Activated CD8-positive, alpha-beta memory T cell treated with anti-CD3 and anti-CD28 coated beads, Interleukin-2, amount 50 U/mL, for 1 hour (primary cell): ENCODE results near the gene C1QTNF7.

Experiments
- DNase-seq: peaks from one replicate; pipeline ENCODE4 v3.0.0-alpha.2; 2020; ENCODE audit errors: extremely low read depth

C1QTNF7 gene

DNA sequence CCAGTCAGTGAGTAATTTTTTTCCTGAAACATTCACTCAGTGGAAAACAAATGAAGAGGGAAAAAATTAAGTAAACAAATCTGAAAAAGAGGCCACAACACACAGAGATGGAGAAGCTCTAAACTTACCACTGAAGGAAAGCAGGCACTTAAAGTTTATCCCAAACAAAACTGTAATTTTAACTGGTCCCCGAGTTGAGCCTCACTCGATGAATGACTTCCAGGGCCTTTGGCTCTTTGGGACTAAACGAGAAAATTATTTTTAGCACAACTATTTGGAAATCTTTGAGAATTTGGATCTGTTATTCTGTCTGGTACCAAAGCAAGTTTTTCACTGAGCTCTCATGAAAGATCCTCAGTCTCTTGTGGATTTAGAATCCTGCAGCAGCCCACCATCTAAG is at the start of gene C1QTNF7:
TSS of gene C1QTNF7 (plus strand) at position 333 of the 400 bp plus-strand sequence. CDS start 7,711 bp downstream, outside the sequence.
- no peak for DNase-seq

GRCh38 chr4:15378062-15378461 is 49.8 kb upstream of the C1QTNF7 start:
- DNase-seq = no peak

DNA sequence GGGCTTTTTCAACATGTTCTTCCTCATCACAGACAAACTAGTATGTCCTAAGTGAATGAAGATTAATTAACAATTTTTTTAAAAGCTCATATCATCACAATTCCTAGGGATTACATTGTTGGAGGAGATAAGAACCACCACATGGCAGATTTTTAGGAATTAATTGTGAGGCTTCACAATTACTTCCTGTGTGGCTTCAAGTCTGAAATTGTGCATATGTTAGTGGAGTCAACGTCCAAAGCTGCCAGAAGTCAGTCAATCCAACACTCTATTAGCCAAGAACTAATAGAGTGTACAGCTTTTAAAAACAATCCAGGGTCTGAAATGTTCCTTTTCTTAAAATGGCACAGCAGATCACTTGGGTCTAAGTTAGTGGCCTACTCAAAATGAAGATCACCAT is 49.3 kb upstream of the C1QTNF7 start:
- no peak for DNase-seq

DNA sequence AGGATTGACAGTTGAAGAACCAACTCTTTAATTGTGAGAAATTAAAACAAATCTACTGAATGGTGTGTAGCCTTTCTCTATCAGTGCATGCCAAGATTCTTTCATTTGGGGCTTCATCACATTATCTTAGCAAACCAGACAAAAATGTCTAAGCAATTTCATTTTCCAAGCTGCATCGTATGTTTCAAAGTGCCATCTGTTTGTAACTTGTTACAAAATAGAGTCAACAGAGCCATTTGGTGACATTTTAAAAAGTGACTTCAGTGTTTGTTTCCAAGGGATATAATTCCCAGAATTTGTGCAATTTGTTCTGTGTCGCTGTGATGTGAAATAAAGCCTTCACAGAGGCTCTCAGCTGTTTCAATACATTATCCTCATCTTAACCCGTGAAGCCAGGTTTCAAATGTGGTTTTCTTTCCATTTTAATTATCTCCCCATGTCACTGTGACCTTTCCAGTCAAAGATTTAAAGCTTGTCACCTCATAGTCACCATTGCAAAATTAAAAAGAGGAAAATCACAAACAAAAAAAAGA is 46.0 kb upstream of the C1QTNF7 start:
- no peak for DNase-seq

GRCh38 chr4:15382669-15383273 is 45.1 kb upstream of the C1QTNF7 start:
- DNase-seq = no peak

DNA sequence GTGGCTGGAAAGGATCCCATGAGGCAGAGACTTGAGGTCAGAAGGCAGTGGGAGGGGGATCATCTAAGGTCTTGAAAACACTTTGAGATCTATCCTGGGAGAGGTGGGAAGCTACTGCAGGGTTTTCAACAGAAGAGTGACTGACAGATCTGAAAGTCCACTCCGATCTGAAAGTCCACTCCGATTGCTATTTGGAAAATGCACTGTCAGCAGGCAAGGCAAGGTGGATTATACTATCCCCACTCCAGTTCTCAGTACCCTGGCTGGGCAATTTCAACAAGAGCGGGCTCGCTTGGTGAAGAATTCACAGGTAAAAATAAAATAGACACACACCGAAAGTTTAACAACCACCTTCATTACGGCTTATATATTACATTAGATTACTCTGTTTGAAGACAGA is 42.3 kb upstream of the C1QTNF7 start:
- DNase-seq = no peak

DNA sequence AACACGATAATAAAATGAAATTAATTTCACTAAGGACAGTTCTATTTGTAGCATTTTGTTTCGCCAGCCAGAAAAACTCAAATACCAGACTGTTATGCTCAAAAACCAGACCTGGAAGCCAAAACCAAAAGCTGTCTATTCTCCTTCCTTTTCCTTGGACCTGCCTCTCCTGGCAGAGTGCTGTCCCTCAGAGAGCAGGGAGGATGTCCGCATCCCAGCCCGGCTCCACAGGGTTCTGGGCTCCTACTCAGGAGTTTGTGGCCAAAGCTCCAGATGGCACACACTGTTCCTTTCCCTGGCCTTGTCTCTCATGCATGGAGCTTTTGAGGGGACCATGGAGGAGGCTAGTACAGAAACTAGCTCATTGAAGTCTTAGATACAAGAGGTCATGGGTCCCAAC is 41.9 kb upstream of the C1QTNF7 start:
- DNase-seq = no peak

DNA sequence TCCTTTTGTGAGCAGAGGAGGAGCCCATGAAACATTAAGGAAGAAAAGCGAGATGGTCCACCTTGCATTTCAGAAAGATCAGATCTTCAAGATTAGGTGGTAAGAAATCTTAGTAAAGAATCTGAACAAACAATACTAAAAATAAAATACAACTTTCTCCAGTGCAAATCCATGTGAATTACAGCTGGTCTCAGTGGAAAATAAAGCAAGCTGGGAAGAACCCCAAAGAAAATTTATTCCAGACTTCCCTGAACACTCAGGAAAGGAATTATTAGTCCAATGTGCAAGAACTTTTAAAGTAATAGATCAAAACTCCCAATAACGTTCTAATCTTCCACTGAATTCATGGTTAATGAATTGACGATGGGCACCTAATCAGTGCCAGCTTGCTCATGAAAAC is 37.3 kb upstream of the C1QTNF7 start:
- no peak for DNase-seq

DNA sequence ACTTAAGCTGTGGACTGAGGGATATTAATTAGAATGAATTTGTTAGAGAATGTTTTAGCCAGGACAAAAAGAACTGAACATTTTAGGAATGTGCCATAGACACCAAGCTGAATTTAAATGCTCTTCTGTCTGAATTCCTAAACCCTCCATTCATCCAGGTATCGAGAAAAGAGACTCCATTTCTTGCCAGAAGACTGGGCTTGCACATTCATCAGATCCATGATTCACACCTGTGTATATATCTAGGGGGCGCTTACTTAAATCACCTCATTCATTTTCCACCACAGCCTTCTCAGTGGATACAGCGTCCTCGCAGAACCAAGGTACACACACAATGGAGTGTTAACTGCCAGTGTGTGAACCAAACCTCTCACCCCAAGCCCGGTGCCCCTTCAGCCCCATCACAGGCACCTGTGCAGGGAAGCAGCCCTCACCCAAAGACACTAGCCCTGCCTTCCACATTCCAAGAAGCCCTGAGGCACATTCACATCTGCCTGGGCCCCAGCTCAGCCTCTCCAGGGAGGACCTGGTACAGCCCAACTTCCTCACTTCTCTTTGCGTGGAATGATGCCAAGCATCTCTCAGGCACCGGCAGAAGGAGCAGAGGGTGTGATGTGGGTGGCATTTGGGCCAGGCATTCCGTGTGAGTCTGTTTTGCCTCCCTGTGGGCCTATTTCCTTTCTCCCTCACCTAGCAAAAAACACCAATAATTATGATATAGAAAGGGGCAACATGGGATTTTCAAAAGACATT is 35.6 kb upstream of the C1QTNF7 start:
- DNase-seq = no peak

DNA sequence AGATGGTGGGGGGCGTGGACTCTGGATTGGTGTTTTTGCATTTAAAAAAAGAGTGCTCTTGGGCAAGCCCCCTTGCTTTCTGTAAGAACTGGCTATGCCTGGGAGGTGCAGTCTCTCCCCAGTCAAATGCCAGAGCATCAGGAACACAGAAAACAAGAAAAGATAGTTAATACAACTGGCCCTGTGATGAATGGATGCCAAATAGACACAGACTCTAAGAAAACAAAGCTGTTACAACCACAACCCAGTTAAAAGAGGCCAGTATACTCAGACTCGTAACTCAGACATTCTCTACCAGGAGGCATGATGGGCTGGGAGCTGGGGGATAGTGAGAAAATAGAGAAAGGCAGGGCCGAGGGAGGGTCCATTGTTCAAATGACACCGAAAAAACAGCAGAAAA is 32.5 kb upstream of the C1QTNF7 start:
- no peak for DNase-seq

- peak; percentile 4 for DNase-seq
These were observed 31.6 kb upstream of the C1QTNF7 start for GRCh38 chr4:15396157-15396800.

GRCh38 chr4:15398001-15398400 is 29.8 kb upstream of the C1QTNF7 start:
- no peak for DNase-seq

DNA sequence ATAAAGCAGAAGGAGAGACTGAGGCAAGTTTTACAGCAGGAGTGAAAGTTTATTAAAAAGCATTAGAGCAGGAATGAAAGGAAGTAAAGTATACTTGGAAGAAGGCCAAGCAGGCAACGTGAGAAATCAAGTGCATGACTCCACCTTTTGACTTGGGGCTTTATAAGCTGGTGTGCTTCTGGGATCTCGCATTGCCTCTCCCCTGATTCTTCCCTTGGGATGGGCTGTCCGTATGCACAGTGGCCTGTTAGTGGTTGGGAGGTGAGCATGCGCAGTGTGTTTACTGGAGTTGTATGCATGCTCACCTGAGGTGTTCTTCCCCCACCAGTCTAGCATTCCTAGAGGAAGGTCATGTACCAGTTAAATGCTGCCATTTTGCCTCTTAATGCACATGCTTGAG is 29.1 kb upstream of the C1QTNF7 start:
- DNase-seq = no peak

DNA sequence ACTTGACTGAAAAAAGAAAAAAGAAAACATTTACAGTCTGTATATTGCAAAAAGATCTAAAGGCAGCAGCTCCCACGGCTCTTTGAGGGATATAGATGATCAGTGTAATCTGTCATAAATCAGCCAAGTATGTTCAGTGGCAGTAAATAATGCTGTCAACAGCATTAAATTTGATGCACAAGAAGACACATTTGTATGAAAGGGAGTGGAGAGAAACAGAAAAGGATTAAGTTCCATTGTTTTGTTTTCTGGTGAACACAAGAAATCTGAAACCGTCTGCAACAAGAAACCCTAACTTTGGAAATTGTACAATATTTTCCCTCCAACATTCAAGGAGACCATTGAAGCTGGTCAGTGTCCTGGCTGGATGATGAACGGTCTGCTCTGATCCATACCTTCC is 27.6 kb upstream of the C1QTNF7 start:
- no peak for DNase-seq

DNA sequence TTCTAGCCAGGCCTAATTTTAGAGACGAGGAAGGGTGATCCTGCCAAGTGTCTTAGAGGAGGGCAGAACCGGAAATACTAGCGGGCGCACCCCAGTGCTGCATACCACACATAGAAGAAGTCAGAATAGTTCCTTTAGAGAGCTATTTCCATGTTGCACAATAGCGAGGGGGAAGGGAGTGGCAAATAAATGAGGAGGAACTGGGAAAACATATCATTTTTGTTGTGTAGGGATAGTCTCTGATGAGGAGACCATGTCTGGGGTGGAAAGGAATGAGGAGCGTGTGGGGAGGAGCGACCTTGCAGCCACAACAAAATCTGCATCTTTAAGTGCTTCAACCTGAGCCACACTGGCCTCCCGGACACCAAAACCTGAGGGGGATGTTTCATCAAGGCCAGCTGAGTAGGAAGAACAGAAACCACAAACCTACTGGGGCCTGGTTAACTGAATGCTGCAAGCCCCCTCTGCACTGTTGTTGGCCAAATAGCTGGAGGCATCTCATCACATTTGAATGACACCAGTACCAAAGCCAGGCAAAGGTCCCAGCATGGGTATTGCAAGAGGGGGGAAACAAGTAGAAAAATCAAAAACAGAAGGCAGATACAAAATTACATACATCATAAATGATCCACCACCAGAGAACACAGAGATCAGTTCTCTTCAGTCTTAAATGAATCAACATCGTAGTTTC is 26.7 kb upstream of the C1QTNF7 start:
- no peak for DNase-seq

GRCh38 chr4:15402146-15402545 is 25.7 kb upstream of the C1QTNF7 start:
- DNase-seq = no peak

DNA sequence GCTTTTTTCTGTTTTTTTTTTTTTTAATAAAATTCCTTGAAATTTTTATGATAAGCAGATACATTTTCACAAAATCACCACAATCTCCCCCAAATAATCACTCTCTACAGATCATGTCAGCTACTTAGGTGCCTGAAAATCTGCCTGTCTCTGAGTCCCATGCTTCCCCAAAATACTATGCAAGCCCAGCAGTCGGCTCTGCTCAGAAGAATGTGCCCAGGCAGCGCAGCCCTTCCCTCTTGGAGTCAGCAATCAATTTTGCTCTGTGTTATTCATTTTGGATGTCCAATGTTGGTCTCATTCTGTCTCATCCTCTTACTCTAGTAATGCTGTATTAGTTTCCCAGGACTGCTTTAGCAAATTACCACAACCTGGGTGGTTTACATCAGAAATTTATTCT is 24.9 kb upstream of the C1QTNF7 start:
- DNase-seq = no peak

DNA sequence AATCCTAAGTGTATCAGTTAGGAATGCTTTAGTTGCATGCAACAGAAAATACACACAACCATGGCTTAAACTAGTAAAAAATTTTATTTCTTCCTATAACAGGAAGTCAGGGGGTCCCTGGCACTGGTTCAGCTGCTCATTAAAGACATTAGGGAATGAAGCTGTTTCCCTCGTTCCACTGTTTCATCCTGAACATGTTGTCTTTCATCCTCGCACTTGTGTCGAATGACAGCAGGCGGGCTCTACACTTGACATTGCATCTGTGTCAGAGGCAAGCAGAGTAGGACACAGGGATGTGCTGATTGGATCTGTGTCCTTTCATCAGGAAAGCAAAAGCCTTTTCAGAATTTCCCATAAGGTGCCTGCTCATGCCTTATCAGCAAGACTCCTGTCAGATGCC is 22.8 kb upstream of the C1QTNF7 start:
- DNase-seq = no peak

GRCh38 chr4:15410750-15411149 is 17.1 kb upstream of the C1QTNF7 start:
- DNase-seq = no peak

GRCh38 chr4:15412461-15412860 is 15.4 kb upstream of the C1QTNF7 start:
- no peak for DNase-seq

DNA sequence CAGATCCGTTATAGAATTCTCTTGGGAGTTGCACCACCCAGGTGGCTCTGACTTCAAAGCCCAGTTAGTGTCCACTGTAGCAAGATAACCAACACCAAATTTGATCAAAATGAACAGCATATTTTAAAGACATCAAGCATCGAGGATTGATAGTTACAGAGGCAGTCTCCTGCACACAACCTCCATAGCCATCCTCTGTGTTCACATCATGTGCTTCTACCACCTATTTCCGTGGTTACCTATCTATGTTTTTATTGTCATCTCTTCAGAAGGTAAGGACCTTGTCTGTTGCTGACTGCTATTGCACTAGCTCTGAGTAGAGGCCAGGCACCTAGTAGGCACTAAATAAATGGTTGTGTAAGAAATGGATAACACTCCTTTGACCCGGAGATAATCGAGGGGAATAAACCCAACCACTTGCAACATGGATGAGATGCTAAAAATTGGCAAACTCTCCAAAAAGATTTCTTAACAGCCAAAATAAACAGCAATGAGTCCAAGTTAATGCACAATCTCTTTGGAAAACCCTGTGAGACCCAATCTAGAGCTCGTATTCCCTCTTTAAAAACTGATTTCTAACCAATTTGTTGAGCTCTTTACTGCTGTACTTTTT is 14.7 kb upstream of the C1QTNF7 start:
- no peak for DNase-seq

DNA sequence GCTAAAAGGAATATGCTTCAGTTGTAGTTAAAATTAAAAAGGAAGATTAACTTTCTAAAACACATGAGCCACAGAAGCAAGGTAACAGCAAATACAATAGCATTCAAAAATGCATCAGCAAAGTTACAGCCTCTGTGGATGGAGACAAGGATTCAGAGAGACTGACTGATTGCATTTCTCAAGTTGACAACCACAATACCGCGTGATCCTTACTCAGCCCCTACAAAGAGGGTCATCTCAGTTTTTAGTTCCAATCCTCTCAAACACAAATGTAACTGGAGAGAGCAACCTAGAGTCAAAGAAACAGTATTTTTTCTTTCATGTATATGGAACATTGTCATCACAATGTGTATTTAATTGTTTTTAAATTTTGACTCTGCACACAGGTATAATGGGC is 14.2 kb upstream of the C1QTNF7 start:
- DNase-seq = no peak
